ENCODE results near the gene GNAZ. TPM values are rescaled to one million over a fixed set of nuclear protein-coding genes. Genes with fewer than 3 reads are reported as not detected.
A peak's percentile ranks its signal among the peaks of the same experiment; 100 is the strongest.

The GNAZ gene
- total and polyA plus RNA-seq, 2 donors from 2014 or later, result 3.7 to 5.7 TPM

GRCh38 chr22:23143119-23143518 is 72.8 kb downstream of the GNAZ start:
- Histone ChIP-seq H3K4me1 (ENCODE audit: control insufficient read depth in 2 of 3, insufficient read depth in 2 of 3, low read depth in 1 of 3, low read length in 3 of 3) (peaks cover 4 to 32% (median 21%) of the 10 kb centered on the region in 3 donors), H3K27me3 (ENCODE audit: control insufficient read depth, insufficient read depth, low read length) (no peaks in the 10 kb centered on the region), H3K9me3 (ENCODE audit: control insufficient read depth in 2 of 3, insufficient read depth in 1 of 3, low read length in 3 of 3) (no peaks in the 10 kb centered on the region), H3K36me3 (ENCODE audit: control insufficient read depth in 2 of 3, insufficient read depth in 3 of 3, low read length in 3 of 3) (peaks cover 0 to 6% (median 3%) of the 10 kb centered on the region in 3 donors), H3K27ac (ENCODE audit: low read depth in 2 of 2, low read length in 2 of 2) (peak overlapping the region; percentile 86 to 89), H3K4me3 (ENCODE audit: low read length in 3 of 3) (no peak overlapping the region), H3K9ac (ENCODE audit: low read length in 3 of 3) (no peak overlapping the region)
- TF ChIP-seq CTCF (IDR thresholded peaks at IDR 0.05; ENCODE audit: borderline replicate concordance, extremely low read depth, insufficient read depth), result no peak
- intact Hi-C loops (cut with DNase I), result no loop called here
- FAIRE-seq (no peak), DNase-seq (no peak)

- peaks cover 0 to 8% (median 5%) of the 10 kb centered on the region in 3 donors for H3K36me3 ChIP-seq (ENCODE audit: control insufficient read depth in 2 of 3, insufficient read depth in 3 of 3, low read length in 3 of 3)
- H3K9ac ChIP-seq (ENCODE audit: low read length in 3 of 3), result peak overlapping the region in 2 of 3 donors; percentile 33 to 77
- peaks cover 4 to 32% (median 19%) of the 10 kb centered on the region in 3 donors for H3K4me1 ChIP-seq (ENCODE audit: control insufficient read depth in 2 of 3, insufficient read depth in 2 of 3, low read depth in 1 of 3, low read length in 3 of 3)
- H3K9me3 ChIP-seq (ENCODE audit: control insufficient read depth in 2 of 3, insufficient read depth in 1 of 3, low read length in 3 of 3), result no peaks in the 10 kb centered on the region
- peak overlapping the region in 2 of 3 donors; percentile 69 to 70 for H3K4me3 ChIP-seq (ENCODE audit: low read length in 3 of 3)
- no peak for TF ChIP-seq CTCF (IDR thresholded peaks at IDR 0.05; ENCODE audit: borderline replicate concordance, extremely low read depth, insufficient read depth)
- peak overlapping the region; percentile 63 to 85 for H3K27ac ChIP-seq (ENCODE audit: low read depth in 2 of 2, low read length in 2 of 2)
- H3K27me3 ChIP-seq (ENCODE audit: control insufficient read depth, insufficient read depth, low read length), result no peaks in the 10 kb centered on the region
- DNase-seq (no peak), FAIRE-seq (no peak)
- intact Hi-C loops (cut with DNase I), result no loop called here
These were observed 74.1 kb downstream of the GNAZ start for GRCh38 chr22:23144432-23144831.

GRCh38 chr22:23144932-23145877 is 74.9 kb downstream of the GNAZ start, which contains the start of gene RAB36:
Gene RAB36, plus strand, starts transcription at chr22:23145477. Its CDS starts 1,140 bp downstream, at chr22:23146617.
- peak; percentile 29 for FAIRE-seq
- Histone ChIP-seq H3K36me3 (ENCODE audit: control insufficient read depth in 2 of 3, insufficient read depth in 3 of 3, low read length in 3 of 3) (peaks cover 0 to 15% (median 8%) of the 10 kb centered on the region in 3 donors), H3K4me1 (ENCODE audit: control insufficient read depth in 2 of 3, insufficient read depth in 2 of 3, low read depth in 1 of 3, low read length in 3 of 3) (peaks cover 4 to 30% (median 19%) of the 10 kb centered on the region in 3 donors), H3K9me3 (ENCODE audit: control insufficient read depth in 2 of 3, insufficient read depth in 1 of 3, low read length in 3 of 3) (no peaks in the 10 kb centered on the region), H3K4me3 (ENCODE audit: low read length in 3 of 3) (peak within 1 kb of the TSS; percentile 40 to 83 (median 70)), H3K9ac (ENCODE audit: low read length in 3 of 3) (peak within 1 kb of the TSS; percentile 33 to 89 (median 40)), H3K27ac (ENCODE audit: low read depth in 2 of 2, low read length in 2 of 2) (peak within 1 kb of the TSS; percentile 85), H3K27me3 (ENCODE audit: control insufficient read depth, insufficient read depth, low read length) (no peaks in the 10 kb centered on the region)
- DNase-seq, result peak; percentile 99 to 100 (median 99)
- intact Hi-C loops (cut with DNase I), result no loop called here
- TF ChIP-seq CTCF (IDR thresholded peaks at IDR 0.05; ENCODE audit: borderline replicate concordance, extremely low read depth, insufficient read depth), result no peak
